ENCODE results near the gene TAB2.

TAB2 gene

DNA sequence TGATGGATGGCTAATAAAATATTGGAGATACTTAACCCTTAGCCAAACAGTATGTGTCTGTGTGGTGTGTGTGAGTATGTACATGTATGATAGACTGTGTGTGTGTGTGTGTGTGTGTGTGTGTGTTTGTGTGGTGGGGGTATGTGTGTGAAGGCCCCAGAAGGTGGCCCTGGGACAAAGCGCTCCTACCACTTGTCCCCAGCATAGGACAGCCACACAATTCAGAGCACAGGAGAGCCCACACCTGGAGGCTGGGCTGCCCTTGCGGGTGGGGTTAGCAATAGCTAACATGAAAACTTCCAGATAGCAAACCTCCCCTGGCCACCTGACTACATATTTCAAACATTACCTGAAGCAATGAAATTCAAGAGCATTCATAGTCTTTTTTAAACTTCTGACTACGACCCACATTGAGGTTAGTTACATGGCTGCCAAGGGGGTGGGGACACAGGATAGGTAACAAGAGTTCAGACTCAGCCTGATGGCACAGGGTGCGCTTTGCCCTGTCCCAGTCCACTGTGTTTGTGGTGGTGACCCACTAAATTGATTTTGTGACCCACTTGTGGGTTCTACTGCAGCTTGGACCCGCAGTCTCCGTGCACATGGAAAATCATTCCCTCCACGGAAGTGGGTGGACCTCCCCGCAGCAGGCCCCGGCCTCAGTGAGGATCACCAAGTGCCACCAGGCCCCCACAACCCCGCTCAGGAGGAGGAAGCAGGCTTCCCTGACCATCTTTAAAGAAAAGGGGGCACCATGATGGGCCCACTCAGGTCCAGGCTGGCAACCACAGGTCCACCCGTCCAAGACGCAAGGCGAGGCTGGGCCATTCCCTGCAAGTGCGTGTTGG lies 132.5 kb downstream of the TAB2 start:
- TF ChIP-seq, protein P1, sequence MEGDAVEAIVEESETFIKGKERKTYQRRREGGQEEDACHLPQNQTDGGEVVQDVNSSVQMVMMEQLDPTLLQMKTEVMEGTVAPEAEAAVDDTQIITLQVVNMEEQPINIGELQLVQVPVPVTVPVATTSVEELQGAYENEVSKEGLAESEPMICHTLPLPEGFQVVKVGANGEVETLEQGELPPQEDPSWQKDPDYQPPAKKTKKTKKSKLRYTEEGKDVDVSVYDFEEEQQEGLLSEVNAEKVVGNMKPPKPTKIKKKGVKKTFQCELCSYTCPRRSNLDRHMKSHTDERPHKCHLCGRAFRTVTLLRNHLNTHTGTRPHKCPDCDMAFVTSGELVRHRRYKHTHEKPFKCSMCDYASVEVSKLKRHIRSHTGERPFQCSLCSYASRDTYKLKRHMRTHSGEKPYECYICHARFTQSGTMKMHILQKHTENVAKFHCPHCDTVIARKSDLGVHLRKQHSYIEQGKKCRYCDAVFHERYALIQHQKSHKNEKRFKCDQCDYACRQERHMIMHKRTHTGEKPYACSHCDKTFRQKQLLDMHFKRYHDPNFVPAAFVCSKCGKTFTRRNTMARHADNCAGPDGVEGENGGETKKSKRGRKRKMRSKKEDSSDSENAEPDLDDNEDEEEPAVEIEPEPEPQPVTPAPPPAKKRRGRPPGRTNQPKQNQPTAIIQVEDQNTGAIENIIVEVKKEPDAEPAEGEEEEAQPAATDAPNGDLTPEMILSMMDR (IDR thresholded peaks at IDR 0.05; ENCODE audit: extremely low read depth, missing control alignments): no peak
- no peak for DNase-seq (ENCODE audit: low spot score)

GRCh38 chr6:149450679-149451375 lies 133.3 kb downstream of the TAB2 start:
- TF ChIP-seq, protein P1 (IDR thresholded peaks at IDR 0.05; ENCODE audit: extremely low read depth, missing control alignments): no peak
- no peak for DNase-seq (ENCODE audit: low spot score)

GRCh38 chr6:149451376-149452036 lies 134.0 kb downstream of the TAB2 start:
- no peak for DNase-seq (ENCODE audit: low spot score)

GRCh38 chr6:149452037-149452939 lies 134.8 kb downstream of the TAB2 start:
- TF ChIP-seq, protein P1 (IDR thresholded peaks at IDR 0.05; ENCODE audit: extremely low read depth, missing control alignments): no peak
- no peak for DNase-seq (ENCODE audit: low spot score)

More at GRCh38 chr6:149451376-149452036, 134.0 kb downstream of the TAB2 start:
- TF ChIP-seq, protein P1 (IDR thresholded peaks at IDR 0.05; ENCODE audit: extremely low read depth, missing control alignments): no peak

- TF ChIP-seq, protein P1 (IDR thresholded peaks at IDR 0.05; ENCODE audit: extremely low read depth, missing control alignments): no peak
- DNase-seq (ENCODE audit: low spot score): no peak
These were observed 136.3 kb downstream of the TAB2 start for GRCh38 chr6:149453597-149454345.

- no peak for DNase-seq (ENCODE audit: low spot score)
- TF ChIP-seq, protein P1 (IDR thresholded peaks at IDR 0.05; ENCODE audit: extremely low read depth, missing control alignments): no peak
These were observed 136.9 kb downstream of the TAB2 start for GRCh38 chr6:149454346-149454848.

Data from GM20000 (cell line).